OCI-LY1 (cell line): ENCODE results near the gene AGAP1.

Experiments
- CTCF ChIP-seq: fragments of 200-600 bp; sonication (generic), shearing (Covaris generic); IDR thresholded peaks from 2 replicates; pipeline ENCODE4 v1.5.1; 2017; ENCODE audit warnings: mild to moderate bottlenecking, antibody characterized with exemption, low read length, moderate library complexity, mixed read lengths
- EZH2 ChIP-seq: fragments of 200-600 bp; sonication (generic), shearing (Covaris generic); IDR thresholded peaks from 2 replicates; pipeline ENCODE4 v1.8.0; 2017; ENCODE audit warnings: borderline replicate concordance, mixed run types, mild to moderate bottlenecking, antibody characterized with exemption, low read length, moderate library complexity, mixed read lengths

- no peak for TF ChIP-seq CTCF
- TF ChIP-seq EZH2: no peak
Observed at GRCh38 chr2:236085211-236085610, 591.4 kb downstream of the AGAP1 start.
